DND-41 (cell line): ENCODE data around the gene BICC1.

ENCODE experiments used
- ATAC-seq: fragments of 200-7000 bp; cut with Tn5 transposase; 3 replicates; pipeline ENCODE4 v1.9.1; 2021; ENCODE audit warnings: low read depth; ENCODE audit not compliant: insufficient read depth
- DNase-seq: peaks from one replicate; pipeline ENCODE4 v3.0.0-alpha.2; 2020
- H2AFZ ChIP-seq: 2 replicates; pipeline ENCODE4 v1.6.0; 2012; ENCODE audit warnings: low read depth, low read length
- H3K27ac ChIP-seq: 2 replicates; pipeline ENCODE4 v1.5.1; 2012; ENCODE audit warnings: low read length, inconsistent platforms
- H3K27me3 ChIP-seq: fragments of 200-600 bp; sonication (generic); 2 replicates; pipeline ENCODE4 v1.6.0; 2012; ENCODE audit warnings: low read length, mild to moderate bottlenecking, inconsistent platforms; ENCODE audit not compliant: insufficient read depth, poor library complexity
- H3K36me3 ChIP-seq: 2 replicates; pipeline ENCODE4 v1.5.1; 2012; ENCODE audit warnings: low read length, inconsistent platforms; ENCODE audit not compliant: insufficient read depth
- H3K4me1 ChIP-seq: 2 replicates; pipeline ENCODE4 v1.5.1; 2012; ENCODE audit warnings: mild to moderate bottlenecking, low read length; ENCODE audit not compliant: insufficient read depth
- H3K4me2 ChIP-seq: 2 replicates; pipeline ENCODE4 v1.6.0; 2012; ENCODE audit warnings: mild to moderate bottlenecking, moderate library complexity, low read length, inconsistent platforms; ENCODE audit not compliant: insufficient read depth
- H3K4me3 ChIP-seq, 2 experiments: fragments of 200-600 bp in 1 of 2; shearing (Covaris generic) in 1 of 2; 2 replicates each; pipeline ENCODE4 v1.5.1; 2012 to 2016; ENCODE audit warnings: inconsistent platforms in 2 of 2, low read length in 2 of 2, mild to moderate bottlenecking in 2 of 2, low read depth in 1 of 2, moderate library complexity in 1 of 2
- H3K79me2 ChIP-seq: 2 replicates; pipeline ENCODE4 v1.6.0; 2012; ENCODE audit warnings: low read length, inconsistent platforms; ENCODE audit not compliant: insufficient read depth
- H3K9ac ChIP-seq: 2 replicates; pipeline ENCODE4 v1.6.0; 2012; ENCODE audit warnings: low read depth, mild to moderate bottlenecking, inconsistent platforms, low read length, moderate library complexity
- H3K9me3 ChIP-seq: 2 replicates; pipeline ENCODE4 v1.5.1; 2012; ENCODE audit warnings: low read length, moderate library complexity, mild to moderate bottlenecking, inconsistent platforms; ENCODE audit not compliant: insufficient read depth, severe bottlenecking
- H4K20me1 ChIP-seq: 2 replicates; pipeline ENCODE4 v1.6.0; 2012; ENCODE audit warnings: low read length; ENCODE audit not compliant: insufficient read depth
- CTCF ChIP-seq: IDR thresholded peaks from 2 replicates; pipeline ENCODE4 v1.5.1; 2012; ENCODE audit warnings: borderline replicate concordance, low read length, moderate library complexity, mild to moderate bottlenecking; ENCODE audit not compliant: poor library complexity, severe bottlenecking; ENCODE audit errors: extremely low read depth
- EZH2 ChIP-seq: IDR thresholded peaks from 3 replicates; pipeline ENCODE4 v1.6.1; 2012; ENCODE audit warnings: borderline replicate concordance, low read depth, mild to moderate bottlenecking, moderate library complexity, low read length, inconsistent platforms; ENCODE audit not compliant: severe bottlenecking

Gene BICC1

GRCh38 chr10:58642916-58643428 is 130.3 kb downstream of the BICC1 start:
- no peak overlapping the region for H2AFZ ChIP-seq
- no peak for TF ChIP-seq CTCF
- TF ChIP-seq EZH2 = no peak
- H3K36me3 ChIP-seq = no peaks in the 10 kb centered on the region
- H3K4me3 ChIP-seq = no peak overlapping the region
- no peaks in the 10 kb centered on the region for H3K9me3 ChIP-seq
- no peaks in the 10 kb centered on the region for H4K20me1 ChIP-seq
- H3K4me1 ChIP-seq = no peaks in the 10 kb centered on the region
- H3K27ac ChIP-seq = no peak overlapping the region
- H3K27me3 ChIP-seq = no peaks in the 10 kb centered on the region
- no peak overlapping the region for H3K4me2 ChIP-seq
- ATAC-seq (no peak), DNase-seq (no peak)
- no peaks in the 10 kb centered on the region for H3K79me2 ChIP-seq
- no peak overlapping the region for H3K9ac ChIP-seq

GRCh38 chr10:58644311-58644710 is 131.6 kb downstream of the BICC1 start:
- ATAC-seq = no peak
- Histone ChIP-seq H4K20me1 (no peaks in the 10 kb centered on the region), H3K4me2 (no peak overlapping the region), H3K79me2 (no peaks in the 10 kb centered on the region), H3K9ac (no peak overlapping the region), H2AFZ (no peak overlapping the region), H3K27ac (no peak overlapping the region), H3K4me1 (no peaks in the 10 kb centered on the region), H3K9me3 (no peaks in the 10 kb centered on the region), H3K4me3 (no peak overlapping the region), H3K36me3 (no peaks in the 10 kb centered on the region), H3K27me3 (no peaks in the 10 kb centered on the region)
- DNase-seq = no peak
- TF ChIP-seq CTCF (no peak), EZH2 (no peak)

GRCh38 chr10:58645416-58646146 is 132.9 kb downstream of the BICC1 start:
- no peaks in the 10 kb centered on the region for H3K9me3 ChIP-seq
- H3K27ac ChIP-seq = no peak overlapping the region
- no peak for DNase-seq
- H3K36me3 ChIP-seq = no peaks in the 10 kb centered on the region
- H4K20me1 ChIP-seq = no peaks in the 10 kb centered on the region
- H3K4me1 ChIP-seq = no peaks in the 10 kb centered on the region
- ATAC-seq = no peak
- H3K27me3 ChIP-seq = no peaks in the 10 kb centered on the region
- no peaks in the 10 kb centered on the region for H3K79me2 ChIP-seq
- H3K4me2 ChIP-seq = no peak overlapping the region
- no peak overlapping the region for H3K9ac ChIP-seq
- no peak overlapping the region for H3K4me3 ChIP-seq
- no peak overlapping the region for H2AFZ ChIP-seq
- TF ChIP-seq EZH2 = no peak
- TF ChIP-seq CTCF = no peak
